SH-SY5Y (cell line): ENCODE data around the gene NOC3L.

Experiments
- GATA2 ChIP-seq: IDR thresholded peaks from 2 replicates; pipeline ENCODE4 v1.6.1; 2011; ENCODE audit warnings: mild to moderate bottlenecking, low read depth, low read length
- GATA3 ChIP-seq: IDR thresholded peaks from 2 replicates; pipeline ENCODE4 v1.6.1; 2011; ENCODE audit warnings: low read depth, mild to moderate bottlenecking, low read length, moderate library complexity

- no peak for TF ChIP-seq GATA3
- TF ChIP-seq GATA2 = no peak
These were observed 53.9 kb downstream of the NOC3L start for GRCh38 chr10:94308866-94309265.
